ENCODE results near the gene CHP2. TPM values are rescaled to one million over a fixed set of nuclear protein-coding genes. Genes with fewer than 3 reads are reported as not detected.

CHP2 gene
- total and polyA plus RNA-seq, 2 experiments from 2014 or later = not detected

DNA sequence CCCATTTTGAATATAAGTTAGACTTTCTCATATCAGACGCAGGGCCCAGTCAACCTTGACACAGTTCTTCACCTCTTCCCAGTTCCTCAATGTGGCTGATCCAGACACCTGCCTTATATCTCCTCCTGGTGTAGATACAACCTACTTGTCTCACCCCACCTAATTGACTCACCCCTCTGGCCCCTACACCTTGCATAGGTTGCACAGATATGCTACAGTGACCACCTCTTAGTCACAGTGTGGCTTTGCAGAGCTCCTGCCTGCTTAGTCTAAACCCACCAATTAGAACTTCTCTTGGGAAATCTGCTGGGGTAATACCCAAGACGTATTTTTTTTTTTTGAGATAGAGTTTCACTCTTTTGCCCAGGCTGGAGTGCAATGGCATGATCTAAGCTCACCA lies 16.8 kb downstream of the CHP2 start:
- Histone ChIP-seq H3K27me3 (replicated peaks; ENCODE audit: insufficient read depth) (no peaks in the 10 kb centered on the region), H3K9me2 (ENCODE audit: insufficient read depth) (no peaks in the 10 kb centered on the region), H3K79me2 (ENCODE audit: insufficient read depth) (no peaks in the 10 kb centered on the region), H3K27ac (no peak overlapping the region), H3K9me3 (ENCODE audit: low read depth) (no peaks in the 10 kb centered on the region), H3F3A (ENCODE audit: insufficient read depth) (no peaks in the 10 kb centered on the region), H3K4me3 (no peak overlapping the region), H3K36me3 (ENCODE audit: low read depth) (no peaks in the 10 kb centered on the region), H3K9ac (no peak overlapping the region), H3K4me2 (ENCODE audit: unreplicated experiment) (no peak overlapping the region), H3K4me1 (ENCODE audit: insufficient read depth) (no peaks in the 10 kb centered on the region), H2AFZ (no peak overlapping the region), H4K20me1 (ENCODE audit: insufficient read depth) (no peaks in the 10 kb centered on the region)
- 19 to 25% methylated on average over 2 of the region's 2 CpGs for WGBS, 2 experiments (ENCODE audit: low coverage in 1 of 2, low lambda C conversion rate in 2 of 2, missing lambda C conversion rate in 2 of 2)
- no peak for DNase-seq
- in situ Hi-C loops (cut with MboI) = loop anchor here (10.0 kb wide), 1 partner anchor 57 kb away; the partner anchor contains the start of gene ERN2
- TF ChIP-seq EZH2 (IDR thresholded peaks at IDR 0.05; ENCODE audit: insufficient read depth, poor library complexity, severe bottlenecking) = no peak
- no peak for TF ChIP-seq EZH2phosphoT487 (IDR thresholded peaks at IDR 0.05; ENCODE audit: insufficient read depth, low read depth)

DNA sequence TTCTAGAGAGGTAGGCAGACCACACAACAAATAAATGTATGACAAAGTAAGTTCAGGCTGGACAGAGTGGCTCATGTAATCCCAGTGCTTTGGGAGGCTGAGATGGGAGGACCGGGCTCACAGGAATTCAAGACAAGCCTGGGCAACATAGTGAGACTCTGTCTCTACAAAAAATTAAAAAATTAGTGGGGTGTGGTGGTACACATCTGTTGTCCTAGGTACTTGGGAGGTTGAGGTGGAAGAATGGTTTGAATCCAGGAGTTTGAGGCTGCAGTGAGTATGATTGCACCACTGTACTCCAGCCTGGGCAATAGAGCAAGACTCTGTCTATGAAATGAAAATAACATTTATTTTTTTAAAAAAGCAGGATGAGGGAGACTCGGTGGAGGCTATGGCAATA lies 18.5 kb downstream of the CHP2 start:
- 8 to 20% methylated on average over 2 of the region's 2 CpGs for WGBS, 2 experiments (ENCODE audit: low coverage in 1 of 2, low lambda C conversion rate in 2 of 2, missing lambda C conversion rate in 2 of 2)
- H3K4me3 ChIP-seq = no peak overlapping the region
- DNase-seq = no peak
- no peaks in the 10 kb centered on the region for H3K27me3 ChIP-seq (replicated peaks; ENCODE audit: insufficient read depth)
- no peak overlapping the region for H3K4me2 ChIP-seq (ENCODE audit: unreplicated experiment)
- no peaks in the 10 kb centered on the region for H3K4me1 ChIP-seq (ENCODE audit: insufficient read depth)
- H3K27ac ChIP-seq = no peak overlapping the region
- H3K9me2 ChIP-seq (ENCODE audit: insufficient read depth) = no peaks in the 10 kb centered on the region
- TF ChIP-seq EZH2 (IDR thresholded peaks at IDR 0.05; ENCODE audit: insufficient read depth, poor library complexity, severe bottlenecking) = no peak
- TF ChIP-seq EZH2phosphoT487 (IDR thresholded peaks at IDR 0.05; ENCODE audit: insufficient read depth, low read depth) = no peak
- H3F3A ChIP-seq (ENCODE audit: insufficient read depth) = no peaks in the 10 kb centered on the region
- H4K20me1 ChIP-seq (ENCODE audit: insufficient read depth) = no peaks in the 10 kb centered on the region
- H3K79me2 ChIP-seq (ENCODE audit: insufficient read depth) = no peaks in the 10 kb centered on the region
- H3K9ac ChIP-seq = no peak overlapping the region
- no peaks in the 10 kb centered on the region for H3K36me3 ChIP-seq (ENCODE audit: low read depth)
- H3K9me3 ChIP-seq (ENCODE audit: low read depth) = no peaks in the 10 kb centered on the region
- in situ Hi-C loops (cut with MboI) = loop anchor here (10.0 kb wide), 1 partner anchor 59 kb away; the partner anchor contains the start of gene ERN2
- no peak overlapping the region for H2AFZ ChIP-seq

DNA sequence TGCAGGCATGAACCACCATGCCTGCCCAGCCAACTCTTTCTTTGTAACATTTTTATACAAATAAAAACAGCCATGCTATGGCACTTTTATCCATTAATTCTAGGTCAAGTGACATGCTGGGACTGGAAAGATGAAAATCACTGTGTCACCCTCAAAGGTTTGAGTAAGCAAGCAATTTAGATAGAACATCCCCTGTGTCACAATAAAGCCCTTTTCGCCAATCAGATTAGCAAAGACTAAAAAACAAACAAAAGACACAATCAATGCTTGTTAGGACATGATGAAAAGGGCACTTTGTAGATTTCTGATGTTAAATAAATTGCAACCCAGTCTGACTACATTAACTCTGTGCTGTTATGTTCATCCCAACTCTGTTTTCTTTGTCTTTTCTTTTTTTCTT lies 26.4 kb downstream of the CHP2 start:
- DNase-seq = no peak
- 17 to 46% methylated on average over 1 of the region's 1 CpG for WGBS, 2 experiments (ENCODE audit: low coverage in 1 of 2, low lambda C conversion rate in 2 of 2, missing lambda C conversion rate in 2 of 2)
- TF ChIP-seq EZH2phosphoT487 (IDR thresholded peaks at IDR 0.05; ENCODE audit: insufficient read depth, low read depth) = no peak

GRCh38 chr16:23784811-23785447 lies 30.1 kb downstream of the CHP2 start:
- Histone ChIP-seq H3K9me2 (ENCODE audit: insufficient read depth) (no peaks in the 10 kb centered on the region), H3K36me3 (ENCODE audit: low read depth) (no peaks in the 10 kb centered on the region), H3K9ac (no peak overlapping the region), H3K79me2 (ENCODE audit: insufficient read depth) (no peaks in the 10 kb centered on the region), H3K4me2 (ENCODE audit: unreplicated experiment) (no peak overlapping the region), H3K4me1 (ENCODE audit: insufficient read depth) (no peaks in the 10 kb centered on the region), H3K27ac (no peak overlapping the region), H3F3A (ENCODE audit: insufficient read depth) (no peaks in the 10 kb centered on the region), H3K4me3 (no peak overlapping the region), H3K9me3 (ENCODE audit: low read depth) (no peaks in the 10 kb centered on the region), H4K20me1 (ENCODE audit: insufficient read depth) (no peaks in the 10 kb centered on the region), H2AFZ (no peak overlapping the region), H3K27me3 (replicated peaks; ENCODE audit: insufficient read depth) (no peaks in the 10 kb centered on the region)
- peak; percentile 53 for DNase-seq
- in situ Hi-C loops (cut with MboI) = no loop called here
- WGBS, 2 experiments (ENCODE audit: low coverage in 1 of 2, low lambda C conversion rate in 2 of 2, missing lambda C conversion rate in 2 of 2) = 38 to 41% methylated on average over 4 of the region's 4 CpGs
- no peak for TF ChIP-seq EZH2 (IDR thresholded peaks at IDR 0.05; ENCODE audit: insufficient read depth, poor library complexity, severe bottlenecking)
- no peak for TF ChIP-seq EZH2phosphoT487 (IDR thresholded peaks at IDR 0.05; ENCODE audit: insufficient read depth, low read depth)

More for the DNA sequence above, 26.4 kb downstream of the CHP2 start:
- H3K9me2 ChIP-seq (ENCODE audit: insufficient read depth) = no peaks in the 10 kb centered on the region
- no peaks in the 10 kb centered on the region for H3K4me1 ChIP-seq (ENCODE audit: insufficient read depth)
- no peak overlapping the region for H3K27ac ChIP-seq
- no peaks in the 10 kb centered on the region for H3K36me3 ChIP-seq (ENCODE audit: low read depth)
- H3K4me2 ChIP-seq (ENCODE audit: unreplicated experiment) = no peak overlapping the region
- no peak overlapping the region for H3K4me3 ChIP-seq
- no peak overlapping the region for H3K9ac ChIP-seq
- no peaks in the 10 kb centered on the region for H4K20me1 ChIP-seq (ENCODE audit: insufficient read depth)
- no peak overlapping the region for H2AFZ ChIP-seq
- no peaks in the 10 kb centered on the region for H3K27me3 ChIP-seq (replicated peaks; ENCODE audit: insufficient read depth)
- H3K9me3 ChIP-seq (ENCODE audit: low read depth) = no peaks in the 10 kb centered on the region
- no peaks in the 10 kb centered on the region for H3F3A ChIP-seq (ENCODE audit: insufficient read depth)
- in situ Hi-C loops (cut with MboI) = no loop called here
- no peaks in the 10 kb centered on the region for H3K79me2 ChIP-seq (ENCODE audit: insufficient read depth)
